SK-N-SH treated with all-trans-retinoic acid at 6 μM for 48 hours (cell line): ENCODE measurements around the gene MTAP.

ENCODE experiments used
- ATAC-seq: fragments of 200-7000 bp; cut with Tn5 transposase; 3 replicates; pipeline ENCODE4 v1.9.1; 2020; ENCODE audit warnings: mild to moderate bottlenecking, moderate library complexity
- BACH2 ChIP-seq: fragments of 250-450 bp; sonication (Bioruptor Pico); IDR thresholded peaks from 2 replicates; pipeline ENCODE4 v1.9.0; 2021; ENCODE audit warnings: mild to moderate bottlenecking, borderline replicate concordance
- CSDC2 ChIP-seq: fragments of 250-450 bp; sonication (Bioruptor Pico); IDR thresholded peaks from 2 replicates; pipeline ENCODE4 v1.5.0; 2020; ENCODE audit warnings: mild to moderate bottlenecking, moderate library complexity
- ESRRG ChIP-seq: fragments of 250-450 bp; sonication (Bioruptor Pico); IDR thresholded peaks from 2 replicates; pipeline ENCODE4 v1.6.1; 2021; ENCODE audit warnings: mild to moderate bottlenecking
- OSR1 ChIP-seq: fragments of 250-450 bp; sonication (Bioruptor Pico); IDR thresholded peaks from 2 replicates; pipeline ENCODE4 v1.8.0; 2022; ENCODE audit warnings: moderate library complexity, mild to moderate bottlenecking, inconsistent platforms
- RARB ChIP-seq: fragments of 250-450 bp; sonication (Bioruptor Pico); IDR thresholded peaks from 2 replicates; pipeline ENCODE4 v1.8.0; 2021; ENCODE audit warnings: mild to moderate bottlenecking, moderate library complexity
- SNAI2 ChIP-seq: fragments of 250-450 bp; sonication (Bioruptor Pico); IDR thresholded peaks from 2 replicates; pipeline ENCODE4 v1.5.0; 2020; ENCODE audit warnings: mild to moderate bottlenecking, moderate library complexity
- TCF4 ChIP-seq: fragments of 250-450 bp; sonication (Bioruptor Pico); IDR thresholded peaks from 2 replicates; pipeline ENCODE4 v1.8.0; 2021; ENCODE audit warnings: mild to moderate bottlenecking, moderate library complexity, borderline replicate concordance
- TOX ChIP-seq: fragments of 250-450 bp; sonication (Bioruptor Pico); IDR thresholded peaks from 2 replicates; pipeline ENCODE4 v1.8.0; 2021; ENCODE audit warnings: mild to moderate bottlenecking, moderate library complexity, borderline replicate concordance
- ZC3H10 ChIP-seq: fragments of 250-450 bp; sonication (Bioruptor Pico); IDR thresholded peaks from 2 replicates; pipeline ENCODE4 v1.5.1; 2021; ENCODE audit warnings: mild to moderate bottlenecking, moderate library complexity
- ZFP3 ChIP-seq: fragments of 250-450 bp; sonication (Bioruptor Pico); IDR thresholded peaks from 2 replicates; pipeline ENCODE4 v1.5.0; 2020; ENCODE audit warnings: mild to moderate bottlenecking, moderate library complexity
- ZFP30 ChIP-seq: fragments of 450-650 bp; formaldehyde crosslinking; IDR thresholded peaks from 2 replicates; pipeline ENCODE4 v1.5.0; 2022; ENCODE audit warnings: mild to moderate bottlenecking, moderate library complexity
- ZNF565 ChIP-seq: fragments of 450-650 bp; formaldehyde crosslinking; conservative IDR thresholded peaks from 2 replicates; pipeline ENCODE4 v1.5.0; 2020; ENCODE audit warnings: low read depth, mild to moderate bottlenecking, moderate library complexity
- ZNF70 ChIP-seq: fragments of 450-650 bp; formaldehyde crosslinking; IDR thresholded peaks from 2 replicates; pipeline ENCODE4 v1.5.0; 2020; ENCODE audit warnings: mild to moderate bottlenecking, moderate library complexity
- TF ChIP-seq, protein P1 (sequence below): fragments of 250-450 bp; sonication (Bioruptor Pico); IDR thresholded peaks from 2 replicates; pipeline ENCODE4 v1.5.1; 2021; ENCODE audit warnings: mild to moderate bottlenecking, moderate library complexity
- TF ChIP-seq, protein P2 (sequence below): fragments of 250-450 bp; sonication (Bioruptor Pico); IDR thresholded peaks from 2 replicates; pipeline ENCODE4 v1.8.0; 2021; ENCODE audit warnings: low read depth, mild to moderate bottlenecking, moderate library complexity, borderline replicate concordance
- TF ChIP-seq, protein P3 (sequence below): fragments of 250-450 bp; sonication (Bioruptor Pico); IDR thresholded peaks from 2 replicates; pipeline ENCODE4 v1.5.1; 2020; ENCODE audit warnings: low read depth, mild to moderate bottlenecking, moderate library complexity
- TF ChIP-seq, protein P4 (sequence below): fragments of 250-450 bp; sonication (Bioruptor Pico); IDR thresholded peaks from 2 replicates; pipeline ENCODE4 v1.5.0; 2020; ENCODE audit warnings: mild to moderate bottlenecking, moderate library complexity

The MTAP gene

DNA sequence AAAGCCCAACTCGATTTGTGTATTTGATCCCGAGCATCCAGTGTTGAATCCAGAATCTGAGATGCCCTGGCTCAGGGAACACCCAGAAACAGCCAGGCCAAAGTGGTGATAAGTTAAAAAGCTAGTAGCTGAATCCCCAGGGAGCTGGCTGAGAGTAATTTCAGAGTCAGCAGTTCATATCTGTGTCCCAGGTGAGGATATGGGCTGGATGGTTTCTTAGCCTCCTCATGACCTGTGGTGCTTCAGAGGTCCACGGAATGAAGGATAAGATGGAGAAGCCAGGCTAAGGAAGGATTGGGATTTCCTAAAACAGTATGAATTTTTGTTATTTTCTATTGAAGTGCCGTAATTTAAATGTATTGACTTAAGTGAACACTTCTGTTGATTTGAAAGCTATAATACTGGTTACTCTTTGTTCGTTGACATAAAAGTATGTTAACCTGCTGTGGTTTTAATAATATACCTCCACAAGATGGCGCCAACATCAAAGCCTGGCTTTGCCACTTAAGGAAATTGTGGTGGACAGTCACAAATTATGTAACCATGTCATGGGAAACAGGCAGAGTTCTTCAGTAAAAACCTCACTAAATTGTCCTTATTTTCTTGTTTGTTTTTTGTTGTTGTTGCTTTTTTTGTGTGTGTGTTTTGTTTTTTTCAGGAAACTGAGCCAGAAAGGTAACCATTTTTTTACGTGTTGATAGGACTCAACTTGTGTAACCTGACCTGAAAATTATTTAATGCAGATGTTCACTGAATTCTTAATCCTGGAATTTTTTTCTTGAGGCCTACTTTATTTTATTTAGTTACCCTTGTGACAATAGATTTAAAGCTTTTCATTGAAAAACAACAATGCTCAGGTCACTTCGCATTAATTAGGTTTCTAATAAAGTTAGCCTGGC lies 11.4 kb downstream of the MTAP start (continued):
- TF ChIP-seq, protein P1, sequence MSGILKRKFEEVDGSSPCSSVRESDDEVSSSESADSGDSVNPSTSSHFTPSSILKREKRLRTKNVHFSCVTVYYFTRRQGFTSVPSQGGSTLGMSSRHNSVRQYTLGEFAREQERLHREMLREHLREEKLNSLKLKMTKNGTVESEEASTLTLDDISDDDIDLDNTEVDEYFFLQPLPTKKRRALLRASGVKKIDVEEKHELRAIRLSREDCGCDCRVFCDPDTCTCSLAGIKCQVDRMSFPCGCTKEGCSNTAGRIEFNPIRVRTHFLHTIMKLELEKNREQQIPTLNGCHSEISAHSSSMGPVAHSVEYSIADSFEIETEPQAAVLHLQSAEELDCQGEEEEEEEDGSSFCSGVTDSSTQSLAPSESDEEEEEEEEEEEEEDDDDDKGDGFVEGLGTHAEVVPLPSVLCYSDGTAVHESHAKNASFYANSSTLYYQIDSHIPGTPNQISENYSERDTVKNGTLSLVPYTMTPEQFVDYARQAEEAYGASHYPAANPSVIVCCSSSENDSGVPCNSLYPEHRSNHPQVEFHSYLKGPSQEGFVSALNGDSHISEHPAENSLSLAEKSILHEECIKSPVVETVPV (CRISPR knock-in tag): no peak
- no peak for TF ChIP-seq ZNF565 (CRISPR knock-in tag)
- no peak for TF ChIP-seq ZNF70 (CRISPR knock-in tag)
- TF ChIP-seq ESRRG: no peak
- TF ChIP-seq, protein P2, sequence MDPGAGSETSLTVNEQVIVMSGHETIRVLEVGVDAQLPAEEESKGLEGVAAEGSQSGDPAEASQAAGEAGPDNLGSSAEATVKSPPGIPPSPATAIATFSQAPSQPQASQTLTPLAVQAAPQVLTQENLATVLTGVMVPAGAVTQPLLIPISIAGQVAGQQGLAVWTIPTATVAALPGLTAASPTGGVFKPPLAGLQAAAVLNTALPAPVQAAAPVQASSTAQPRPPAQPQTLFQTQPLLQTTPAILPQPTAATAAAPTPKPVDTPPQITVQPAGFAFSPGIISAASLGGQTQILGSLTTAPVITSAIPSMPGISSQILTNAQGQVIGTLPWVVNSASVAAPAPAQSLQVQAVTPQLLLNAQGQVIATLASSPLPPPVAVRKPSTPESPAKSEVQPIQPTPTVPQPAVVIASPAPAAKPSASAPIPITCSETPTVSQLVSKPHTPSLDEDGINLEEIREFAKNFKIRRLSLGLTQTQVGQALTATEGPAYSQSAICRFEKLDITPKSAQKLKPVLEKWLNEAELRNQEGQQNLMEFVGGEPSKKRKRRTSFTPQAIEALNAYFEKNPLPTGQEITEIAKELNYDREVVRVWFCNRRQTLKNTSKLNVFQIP (CRISPR knock-in tag): no peak
- no peak for TF ChIP-seq SNAI2 (CRISPR knock-in tag)
- TF ChIP-seq BACH2 (CRISPR knock-in tag): no peak

DNA sequence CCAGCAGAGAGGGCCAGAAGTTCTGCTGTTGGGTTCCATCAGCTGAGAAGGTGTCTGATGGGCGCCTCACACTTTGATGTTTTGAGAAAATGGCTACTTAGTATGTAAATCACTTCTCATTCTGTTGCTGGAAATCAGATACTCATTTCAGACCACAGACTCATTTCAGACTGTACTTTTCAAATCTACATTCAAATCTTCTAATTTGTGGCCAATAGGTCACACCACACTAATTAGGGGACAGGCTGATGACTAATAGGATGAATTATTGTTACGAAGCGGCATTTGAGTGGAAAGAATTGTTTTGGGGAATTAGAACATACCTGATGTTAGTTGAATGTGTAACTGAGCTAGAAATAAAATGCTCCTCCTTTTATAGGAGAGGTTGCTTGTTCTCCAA lies 13.2 kb downstream of the MTAP start:
- TF ChIP-seq ZNF70 (CRISPR knock-in tag) (no peak), BACH2 (CRISPR knock-in tag) (no peak), ZFP30 (CRISPR knock-in tag) (no peak), TCF4 (CRISPR knock-in tag) (no peak), OSR1 (CRISPR knock-in tag) (no peak), CSDC2 (CRISPR knock-in tag) (no peak)
- TF ChIP-seq, protein P3, sequence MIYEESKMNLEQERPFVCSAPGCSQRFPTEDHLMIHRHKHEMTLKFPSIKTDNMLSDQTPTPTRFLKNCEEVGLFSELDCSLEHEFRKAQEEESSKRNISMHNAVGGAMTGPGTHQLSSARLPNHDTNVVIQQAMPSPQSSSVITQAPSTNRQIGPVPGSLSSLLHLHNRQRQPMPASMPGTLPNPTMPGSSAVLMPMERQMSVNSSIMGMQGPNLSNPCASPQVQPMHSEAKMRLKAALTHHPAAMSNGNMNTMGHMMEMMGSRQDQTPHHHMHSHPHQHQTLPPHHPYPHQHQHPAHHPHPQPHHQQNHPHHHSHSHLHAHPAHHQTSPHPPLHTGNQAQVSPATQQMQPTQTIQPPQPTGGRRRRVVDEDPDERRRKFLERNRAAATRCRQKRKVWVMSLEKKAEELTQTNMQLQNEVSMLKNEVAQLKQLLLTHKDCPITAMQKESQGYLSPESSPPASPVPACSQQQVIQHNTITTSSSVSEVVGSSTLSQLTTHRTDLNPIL (CRISPR knock-in tag): no peak
- TF ChIP-seq, protein P2 (CRISPR knock-in tag): no peak
- no peak for ATAC-seq

DNA sequence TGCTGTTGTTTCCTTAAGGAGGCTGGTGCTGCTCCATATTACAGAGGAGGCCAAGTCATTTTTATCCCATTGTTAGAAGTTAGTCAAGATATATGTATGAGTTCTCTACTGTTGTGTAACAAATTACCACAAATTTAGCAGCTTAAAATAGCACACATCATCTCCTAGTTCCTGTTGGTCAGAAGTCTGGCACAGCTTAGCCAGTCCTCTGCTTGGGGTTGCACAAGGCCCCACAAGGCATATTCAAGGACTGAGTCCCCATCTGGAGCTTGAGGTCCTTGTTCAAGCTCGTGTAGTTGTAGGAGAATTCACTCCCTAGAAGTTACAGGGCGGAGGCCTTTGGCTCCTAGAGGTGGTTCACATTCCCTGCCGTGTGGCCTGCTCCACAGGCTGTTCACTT lies 14.7 kb downstream of the MTAP start:
- no peak for ATAC-seq
- TF ChIP-seq ZC3H10 (CRISPR knock-in tag) (no peak), RARB (CRISPR knock-in tag) (no peak), ZFP3 (CRISPR knock-in tag) (no peak), ZFP30 (CRISPR knock-in tag) (no peak), TOX (CRISPR knock-in tag) (no peak), SNAI2 (CRISPR knock-in tag) (no peak), ESRRG (no peak)
- TF ChIP-seq, protein P4, sequence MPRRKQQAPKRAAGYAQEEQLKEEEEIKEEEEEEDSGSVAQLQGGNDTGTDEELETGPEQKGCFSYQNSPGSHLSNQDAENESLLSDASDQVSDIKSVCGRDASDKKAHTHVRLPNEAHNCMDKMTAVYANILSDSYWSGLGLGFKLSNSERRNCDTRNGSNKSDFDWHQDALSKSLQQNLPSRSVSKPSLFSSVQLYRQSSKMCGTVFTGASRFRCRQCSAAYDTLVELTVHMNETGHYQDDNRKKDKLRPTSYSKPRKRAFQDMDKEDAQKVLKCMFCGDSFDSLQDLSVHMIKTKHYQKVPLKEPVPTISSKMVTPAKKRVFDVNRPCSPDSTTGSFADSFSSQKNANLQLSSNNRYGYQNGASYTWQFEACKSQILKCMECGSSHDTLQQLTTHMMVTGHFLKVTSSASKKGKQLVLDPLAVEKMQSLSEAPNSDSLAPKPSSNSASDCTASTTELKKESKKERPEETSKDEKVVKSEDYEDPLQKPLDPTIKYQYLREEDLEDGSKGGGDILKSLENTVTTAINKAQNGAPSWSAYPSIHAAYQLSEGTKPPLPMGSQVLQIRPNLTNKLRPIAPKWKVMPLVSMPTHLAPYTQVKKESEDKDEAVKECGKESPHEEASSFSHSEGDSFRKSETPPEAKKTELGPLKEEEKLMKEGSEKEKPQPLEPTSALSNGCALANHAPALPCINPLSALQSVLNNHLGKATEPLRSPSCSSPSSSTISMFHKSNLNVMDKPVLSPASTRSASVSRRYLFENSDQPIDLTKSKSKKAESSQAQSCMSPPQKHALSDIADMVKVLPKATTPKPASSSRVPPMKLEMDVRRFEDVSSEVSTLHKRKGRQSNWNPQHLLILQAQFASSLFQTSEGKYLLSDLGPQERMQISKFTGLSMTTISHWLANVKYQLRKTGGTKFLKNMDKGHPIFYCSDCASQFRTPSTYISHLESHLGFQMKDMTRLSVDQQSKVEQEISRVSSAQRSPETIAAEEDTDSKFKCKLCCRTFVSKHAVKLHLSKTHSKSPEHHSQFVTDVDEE (CRISPR knock-in tag): no peak
- TF ChIP-seq, protein P3 (CRISPR knock-in tag): no peak
- TF ChIP-seq, protein P2 (CRISPR knock-in tag): no peak
